GM19438 (cell line): Measurements from ENCODE around the gene PODN.

Source experiments
- ATAC-seq: cut with Tn5 transposase; IDR thresholded peaks from one replicate; pipeline ENCODE4 v1.9.1; 2021; ENCODE audit warnings: low read depth; ENCODE audit not compliant: unreplicated experiment

Gene PODN

GRCh38 chr1:53073287-53073686 lies 11.3 kb downstream of the PODN start:
- no peak for ATAC-seq

DNA sequence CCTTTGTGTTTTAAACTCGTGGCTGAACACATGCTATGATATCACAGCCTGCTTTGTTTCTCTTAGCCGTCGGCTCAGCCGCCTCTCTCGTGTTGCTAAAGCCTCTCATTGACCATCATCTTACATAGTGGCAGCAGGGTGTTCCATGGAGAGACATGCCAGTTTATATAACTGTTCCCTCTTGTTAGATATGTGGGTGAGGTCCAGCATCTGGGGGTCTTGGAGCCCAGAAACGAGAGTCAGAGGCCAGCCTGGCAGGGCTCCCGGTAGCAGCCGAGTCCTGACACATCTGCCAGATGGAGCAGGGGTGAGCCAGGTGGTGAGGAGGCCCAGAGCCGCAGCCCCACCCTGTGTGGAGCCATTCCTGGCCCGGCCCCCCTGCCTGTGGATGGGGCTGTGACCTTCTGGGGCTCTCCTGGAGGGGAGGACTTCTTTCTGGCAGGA lies 11.9 kb downstream of the PODN start:
- no peak for ATAC-seq

DNA sequence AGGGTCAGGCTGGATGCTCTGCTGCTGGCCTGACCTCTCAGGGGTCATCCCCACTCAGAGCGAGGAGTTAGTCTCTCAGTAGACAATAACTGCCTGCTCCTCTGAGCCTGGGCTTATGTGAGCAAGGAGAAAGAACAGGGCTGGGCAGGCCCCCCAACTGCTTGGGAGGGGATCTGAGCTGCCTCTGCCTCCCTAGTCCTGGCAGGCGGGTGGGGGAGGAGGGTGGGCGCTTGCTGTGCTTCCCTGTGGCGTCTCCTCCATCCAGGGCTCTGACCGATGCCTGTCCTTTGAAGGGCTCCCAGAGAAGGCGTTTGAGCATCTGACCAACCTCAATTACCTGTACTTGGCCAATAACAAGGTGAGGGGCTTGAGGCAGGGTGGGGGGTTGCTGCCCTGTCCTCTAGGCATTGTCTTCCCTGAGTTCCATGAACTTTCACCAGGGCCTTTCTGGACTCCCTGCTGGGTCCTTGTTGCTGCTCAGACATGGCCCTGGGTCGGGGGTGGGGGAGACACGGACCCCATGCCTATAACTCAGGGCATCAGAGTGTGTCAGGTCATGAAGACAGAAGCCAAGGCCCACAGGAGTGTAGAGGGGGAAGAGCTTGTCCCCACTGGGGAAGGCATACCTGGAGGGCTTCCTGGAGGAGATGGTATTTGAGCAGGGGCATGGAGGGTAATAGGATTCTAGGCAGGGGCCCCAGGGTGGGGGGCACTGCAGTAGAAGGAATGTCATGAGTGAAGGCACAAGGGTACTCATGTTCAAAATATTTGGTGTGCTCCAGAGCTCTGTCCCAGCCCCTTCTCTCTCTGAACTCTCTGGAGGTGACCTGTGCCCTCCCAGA lies 12.5 kb downstream of the PODN start:
- ATAC-seq, result no peak

DNA sequence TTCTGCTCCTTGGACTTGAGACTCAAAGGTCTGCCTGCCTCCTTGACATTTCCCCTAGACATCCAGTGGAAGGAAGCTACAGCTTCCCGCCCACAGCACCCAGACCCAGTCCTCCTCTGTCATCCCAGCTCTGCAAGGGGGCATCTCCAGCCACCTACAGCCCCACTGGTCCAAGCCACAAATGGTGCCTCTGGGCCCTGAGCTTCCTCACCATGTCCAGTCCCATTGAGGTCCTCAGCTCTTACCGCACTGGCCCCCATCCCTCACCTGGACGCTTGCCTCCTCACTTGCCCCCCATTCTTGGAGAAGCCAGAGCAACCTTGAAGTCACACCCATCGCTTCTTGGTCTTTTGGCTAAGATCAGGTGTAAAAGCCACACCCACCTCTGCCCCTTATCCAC lies 13.2 kb downstream of the PODN start:
- ATAC-seq, result no peak

DNA sequence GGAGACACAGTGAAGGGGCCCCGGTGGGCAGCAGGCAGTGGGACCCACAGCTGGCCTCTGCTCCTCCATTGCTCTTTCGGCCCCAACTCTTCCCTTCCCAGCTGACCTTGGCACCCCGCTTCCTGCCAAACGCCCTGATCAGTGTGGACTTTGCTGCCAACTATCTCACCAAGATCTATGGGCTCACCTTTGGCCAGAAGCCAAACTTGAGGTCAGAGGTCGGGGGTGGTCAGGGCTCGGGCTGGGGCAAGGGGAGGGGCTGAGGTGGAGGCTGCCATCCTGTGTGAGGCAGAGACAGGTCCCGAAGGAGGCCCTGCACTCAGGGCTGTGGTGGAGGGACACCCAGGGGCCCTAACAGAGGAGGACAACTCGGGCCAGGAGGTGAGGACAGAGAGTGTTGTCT lies 13.7 kb downstream of the PODN start:
- ATAC-seq, result no peak

- no peak for ATAC-seq
Observed at GRCh38 chr1:53076165-53076564, 14.2 kb downstream of the PODN start.

- ATAC-seq, result no peak
Observed at GRCh38 chr1:53076721-53077598, 14.9 kb downstream of the PODN start.

- ATAC-seq, result no peak
Observed at GRCh38 chr1:53077599-53077965, 15.6 kb downstream of the PODN start.

DNA sequence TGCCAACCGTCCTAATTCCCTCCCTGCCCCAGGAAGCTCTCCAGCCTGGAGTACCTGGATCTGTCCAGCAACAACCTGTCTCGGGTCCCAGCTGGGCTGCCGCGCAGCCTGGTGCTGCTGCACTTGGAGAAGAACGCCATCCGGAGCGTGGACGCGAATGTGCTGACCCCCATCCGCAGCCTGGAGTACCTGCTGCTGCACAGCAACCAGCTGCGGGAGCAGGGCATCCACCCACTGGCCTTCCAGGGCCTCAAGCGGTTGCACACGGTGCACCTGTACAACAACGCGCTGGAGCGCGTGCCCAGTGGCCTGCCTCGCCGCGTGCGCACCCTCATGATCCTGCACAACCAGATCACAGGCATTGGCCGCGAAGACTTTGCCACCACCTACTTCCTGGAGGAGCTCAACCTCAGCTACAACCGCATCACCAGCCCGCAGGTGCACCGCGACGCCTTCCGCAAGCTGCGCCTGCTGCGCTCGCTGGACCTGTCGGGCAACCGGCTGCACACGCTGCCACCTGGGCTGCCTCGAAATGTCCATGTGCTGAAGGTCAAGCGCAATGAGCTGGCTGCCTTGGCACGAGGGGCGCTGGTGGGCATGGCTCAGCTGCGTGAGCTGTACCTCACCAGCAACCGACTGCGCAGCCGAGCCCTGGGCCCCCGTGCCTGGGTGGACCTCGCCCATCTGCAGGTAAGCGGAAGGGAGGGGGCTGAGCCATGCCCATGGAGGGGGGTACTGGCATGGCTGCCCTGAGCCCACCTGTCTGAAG lies 16.5 kb downstream of the PODN start:
- ATAC-seq, result no peak

- no peak for ATAC-seq
Observed at GRCh38 chr1:53079251-53079650, 17.2 kb downstream of the PODN start.

DNA sequence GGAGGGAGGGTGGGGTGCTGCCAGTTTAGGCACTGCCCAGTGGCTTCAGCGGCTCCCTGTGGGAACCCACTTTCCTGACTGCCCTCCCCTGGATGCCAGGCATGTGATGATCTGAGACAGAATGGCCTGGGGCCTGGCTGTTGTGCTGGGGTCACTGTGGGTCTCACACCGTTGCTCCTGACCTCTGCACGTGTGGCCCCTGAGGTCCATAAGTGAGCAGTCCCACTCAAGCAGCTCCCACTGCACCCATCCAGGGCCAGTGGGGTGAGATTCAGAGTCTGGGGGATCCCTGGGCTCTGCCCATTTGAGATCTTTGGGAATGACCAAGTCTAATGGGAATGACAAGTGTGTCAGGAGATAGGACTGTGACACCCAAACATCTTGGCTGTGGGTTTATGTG lies 18.0 kb downstream of the PODN start:
- no peak for ATAC-seq

DNA sequence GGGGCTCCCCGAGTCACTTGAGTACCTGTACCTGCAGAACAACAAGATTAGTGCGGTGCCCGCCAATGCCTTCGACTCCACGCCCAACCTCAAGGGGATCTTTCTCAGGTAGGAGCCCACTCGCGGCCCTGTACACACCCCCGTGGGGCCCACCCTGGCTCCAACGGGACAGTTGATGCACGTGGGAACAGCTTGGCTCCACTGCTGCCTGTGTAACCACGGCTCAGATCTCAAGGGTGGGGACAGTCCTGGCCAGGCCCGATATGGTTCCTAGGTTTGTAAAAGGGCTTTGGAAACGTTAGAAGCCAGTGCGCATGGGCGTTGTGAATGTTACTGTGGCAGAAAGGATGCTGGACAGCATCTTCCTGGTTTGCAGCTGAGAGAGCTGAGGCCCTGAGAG lies 18.8 kb downstream of the PODN start:
- no peak for ATAC-seq

DNA sequence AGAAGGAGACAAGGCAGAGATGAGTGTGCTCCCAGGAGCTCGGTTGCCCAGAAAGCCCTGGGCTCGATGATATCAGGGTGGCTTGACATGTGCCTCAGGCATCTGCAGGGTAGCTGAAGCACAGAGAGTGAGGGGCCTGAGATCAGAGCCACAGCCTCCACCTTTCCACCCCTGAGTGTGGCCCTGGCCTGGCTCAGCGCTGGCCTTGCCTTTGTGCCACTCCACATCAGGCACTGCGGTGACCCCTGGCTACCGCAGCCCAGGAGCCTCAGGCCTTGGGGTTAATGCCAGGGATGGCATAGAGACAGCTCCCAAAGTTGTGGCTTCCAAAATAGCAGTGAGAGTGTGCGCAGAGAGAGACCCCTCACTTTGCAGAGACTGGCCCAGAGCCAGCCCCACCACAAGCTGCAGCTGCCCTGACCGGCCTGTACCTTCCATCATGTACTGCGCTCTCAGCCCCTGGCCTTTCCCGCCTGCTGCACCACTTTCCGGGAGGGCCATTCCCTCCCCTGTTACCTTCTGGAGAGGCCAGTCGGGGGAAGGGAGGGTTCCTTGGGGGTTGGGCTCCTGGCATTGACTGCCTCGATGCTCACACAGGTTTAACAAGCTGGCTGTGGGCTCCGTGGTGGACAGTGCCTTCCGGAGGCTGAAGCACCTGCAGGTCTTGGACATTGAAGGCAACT lies 19.5 kb downstream of the PODN start:
- no peak for ATAC-seq

- ATAC-seq, result no peak
Observed at GRCh38 chr1:53082826-53083455, 20.9 kb downstream of the PODN start.

DNA sequence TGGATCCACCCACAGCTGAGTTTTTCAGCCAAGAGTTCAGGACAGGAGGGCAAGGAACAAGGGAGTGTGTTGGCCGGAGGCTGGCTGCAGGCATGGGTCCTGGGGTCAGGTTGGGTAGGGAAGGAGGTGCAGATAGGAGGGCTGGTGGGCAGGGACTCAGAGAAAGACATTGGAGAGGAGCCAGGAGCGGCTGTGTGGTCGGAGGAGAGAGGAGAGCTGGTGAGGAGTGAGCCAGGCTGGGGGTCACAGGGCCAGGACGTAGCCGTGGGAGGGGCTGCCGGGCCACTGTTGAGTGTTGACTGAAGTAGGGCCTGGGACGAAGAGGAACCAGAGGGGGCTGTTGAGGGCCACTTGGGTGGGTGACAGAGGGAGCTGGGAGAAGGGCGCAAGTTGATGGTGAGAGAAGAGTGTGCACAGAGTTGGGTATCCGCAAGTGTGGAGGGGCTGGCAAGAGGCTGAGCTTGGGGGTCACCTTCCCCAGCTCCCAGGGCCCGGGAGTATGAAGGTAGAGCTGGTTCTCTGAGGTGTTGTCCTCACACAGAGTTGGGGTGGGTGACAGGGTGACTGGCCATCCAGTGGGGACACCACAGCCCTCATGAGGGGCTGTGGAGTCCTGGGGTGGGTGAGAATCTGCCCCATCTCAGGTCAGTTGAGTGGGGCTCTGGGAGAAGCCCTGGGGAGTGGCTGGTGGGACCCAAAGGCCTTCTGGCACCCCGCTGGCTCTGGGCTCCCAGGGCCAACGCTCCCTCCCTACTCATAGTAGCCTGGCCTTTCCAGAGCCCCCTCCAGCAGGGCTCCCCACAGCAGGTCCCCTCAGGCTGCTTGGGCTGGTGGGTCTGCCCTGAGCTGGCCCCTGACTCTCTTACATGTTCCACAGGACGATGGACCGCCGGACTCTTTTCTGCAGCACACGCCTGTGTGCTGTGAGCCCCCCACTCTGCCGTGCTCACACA lies 21.9 kb downstream of the PODN start:
- no peak for ATAC-seq

GRCh38 chr1:53084589-53084971 lies 22.6 kb downstream of the PODN start:
- no peak for ATAC-seq

DNA sequence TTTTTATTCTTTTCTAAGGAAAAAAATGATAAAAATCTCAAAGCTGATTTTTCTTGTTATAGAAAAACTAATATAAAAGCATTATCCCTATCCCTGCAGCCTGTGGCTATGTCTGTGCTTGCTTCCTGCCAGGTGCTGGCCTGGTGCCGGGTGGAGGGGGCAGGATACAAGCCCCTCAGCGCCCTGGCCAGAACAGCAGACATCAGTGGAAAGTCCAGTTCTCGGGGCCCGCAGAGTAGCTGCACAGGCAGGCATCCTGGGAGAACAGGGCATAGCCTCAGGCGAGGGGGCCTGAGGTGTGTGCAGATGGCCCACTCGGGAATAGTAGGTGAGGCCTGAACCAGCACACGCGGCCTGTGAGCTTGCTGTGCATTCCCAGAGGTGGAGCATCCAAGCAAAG lies 23.4 kb downstream of the PODN start:
- no peak for ATAC-seq

GRCh38 chr1:53086491-53087070 lies 24.6 kb downstream of the PODN start:
- ATAC-seq, result no peak
